Measurements from ENCODE around the gene TBXA2R. TPM values are rescaled to one million over a fixed set of nuclear protein-coding genes. Genes with fewer than 3 reads are reported as not detected.

The TBXA2R gene
- total and polyA plus RNA-seq, 2 of the 4 experiments (the other 2 are of a cell fraction): 0.36 to 2.3 TPM

- Histone ChIP-seq H4K20me1 (ENCODE audit: insufficient read depth, low read length) (peaks cover 6% of the 10 kb centered on the region; the same call in 1 of the 2 replicates), H3K27ac (ENCODE audit: insufficient read depth, low read length) (no peak overlapping the region), H2AK9ac (replicated peaks; ENCODE audit: low read depth, low read length, poor library complexity) (no peak overlapping the region), H3K27me3 (ENCODE audit: control insufficient read depth, insufficient read depth, low read length) (no peaks in the 10 kb centered on the region), H3K9me1 (ENCODE audit: insufficient read depth, low read length) (no peaks in the 10 kb centered on the region), H3K9ac (ENCODE audit: low read depth, low read length) (no peak overlapping the region), H2BK5ac (ENCODE audit: low read depth, low read length, poor library complexity, severe bottlenecking) (no peak overlapping the region), H4K8ac (ENCODE audit: low read depth in 2 of 2, low read length in 2 of 2) (no peak overlapping the region), H3K56ac (ENCODE audit: extremely low read depth, insufficient read depth, low read length) (no peak overlapping the region), H3K9me3 (ENCODE audit: control insufficient read depth, insufficient read depth, low read length) (no peaks in the 10 kb centered on the region), H4K91ac (ENCODE audit: insufficient read depth, low read depth, low read length) (no peak overlapping the region), H3K4ac (ENCODE audit: low read depth, low read length) (no peak overlapping the region), H3K4me1 (ENCODE audit: control insufficient read depth, insufficient read depth, low read length) (no peaks in the 10 kb centered on the region), H3K79me1 (ENCODE audit: low read depth in 1 of 2, low read length in 2 of 2) (no peaks in the 10 kb centered on the region; a peak in 1 of 4 replicates), H3K14ac (replicated peaks; ENCODE audit: low read depth, low read length) (no peak overlapping the region), H4K5ac (ENCODE audit: low read depth, low read length) (no peak overlapping the region), H2AK5ac (ENCODE audit: low read depth, low read length) (no peak overlapping the region), H3K4me3 (ENCODE audit: insufficient read depth, low read depth, low read length) (no peak overlapping the region), H2BK120ac (ENCODE audit: low read depth, low read length) (no peak overlapping the region), H3K4me2 (ENCODE audit: low read depth, low read length) (no peak overlapping the region), H3K36me3 (ENCODE audit: control insufficient read depth, insufficient read depth, low read length) (peaks cover 47% of the 10 kb centered on the region), H2AFZ (replicated peaks; ENCODE audit: low read length, poor library complexity) (no peak overlapping the region), H3K18ac (ENCODE audit: low read depth, low read length) (no peak overlapping the region), H2BK15ac (ENCODE audit: low read depth, low read length) (no peak overlapping the region), H2BK20ac (ENCODE audit: low read depth, low read length) (no peak overlapping the region), H3K23ac (ENCODE audit: low read depth, low read length) (no peak overlapping the region)
- TF ChIP-seq FOS (IDR thresholded peaks at IDR 0.05; ENCODE audit: low read depth, low read length) (no peak), CHD1 (IDR thresholded peaks at IDR 0.05; ENCODE audit: low read depth, low read length) (no peak), BHLHE40 (IDR thresholded peaks at IDR 0.05; ENCODE audit: low read depth, low read length) (no peak), NFE2L2 (IDR thresholded peaks at IDR 0.05; ENCODE audit: low read depth, low read length) (no peak), RCOR1 (IDR thresholded peaks at IDR 0.05; ENCODE audit: insufficient replicate concordance, low read length) (no peak), MAFK (IDR thresholded peaks at IDR 0.05; ENCODE audit: low read depth, low read length) (no peak), SMC3 (IDR thresholded peaks at IDR 0.05; ENCODE audit: low read depth, low read length) (no peak), MAZ (IDR thresholded peaks at IDR 0.05; ENCODE audit: borderline replicate concordance, low read depth, low read length) (no peak), ELK1 (IDR thresholded peaks at IDR 0.05; ENCODE audit: borderline replicate concordance, low read depth, low read length) (no peak), POLR2A (IDR thresholded peaks at IDR 0.05; ENCODE audit: low read depth, low read length) (no peak), RAD21 (IDR thresholded peaks at IDR 0.05; ENCODE audit: low read length) (no peak), RFX5 (IDR thresholded peaks at IDR 0.05; ENCODE audit: low read depth, low read length) (no peak), CEBPB (IDR thresholded peaks at IDR 0.05; ENCODE audit: low read depth, low read length) (no peak), MXI1 (IDR thresholded peaks at IDR 0.05; ENCODE audit: borderline replicate concordance, low read depth, low read length) (no peak)
- TF ChIP-seq, protein P1, sequence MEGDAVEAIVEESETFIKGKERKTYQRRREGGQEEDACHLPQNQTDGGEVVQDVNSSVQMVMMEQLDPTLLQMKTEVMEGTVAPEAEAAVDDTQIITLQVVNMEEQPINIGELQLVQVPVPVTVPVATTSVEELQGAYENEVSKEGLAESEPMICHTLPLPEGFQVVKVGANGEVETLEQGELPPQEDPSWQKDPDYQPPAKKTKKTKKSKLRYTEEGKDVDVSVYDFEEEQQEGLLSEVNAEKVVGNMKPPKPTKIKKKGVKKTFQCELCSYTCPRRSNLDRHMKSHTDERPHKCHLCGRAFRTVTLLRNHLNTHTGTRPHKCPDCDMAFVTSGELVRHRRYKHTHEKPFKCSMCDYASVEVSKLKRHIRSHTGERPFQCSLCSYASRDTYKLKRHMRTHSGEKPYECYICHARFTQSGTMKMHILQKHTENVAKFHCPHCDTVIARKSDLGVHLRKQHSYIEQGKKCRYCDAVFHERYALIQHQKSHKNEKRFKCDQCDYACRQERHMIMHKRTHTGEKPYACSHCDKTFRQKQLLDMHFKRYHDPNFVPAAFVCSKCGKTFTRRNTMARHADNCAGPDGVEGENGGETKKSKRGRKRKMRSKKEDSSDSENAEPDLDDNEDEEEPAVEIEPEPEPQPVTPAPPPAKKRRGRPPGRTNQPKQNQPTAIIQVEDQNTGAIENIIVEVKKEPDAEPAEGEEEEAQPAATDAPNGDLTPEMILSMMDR (conservative IDR thresholded peaks at IDR 0.05; ENCODE audit: low read depth, low read length): no peak
- TF ChIP-seq, protein P2, sequence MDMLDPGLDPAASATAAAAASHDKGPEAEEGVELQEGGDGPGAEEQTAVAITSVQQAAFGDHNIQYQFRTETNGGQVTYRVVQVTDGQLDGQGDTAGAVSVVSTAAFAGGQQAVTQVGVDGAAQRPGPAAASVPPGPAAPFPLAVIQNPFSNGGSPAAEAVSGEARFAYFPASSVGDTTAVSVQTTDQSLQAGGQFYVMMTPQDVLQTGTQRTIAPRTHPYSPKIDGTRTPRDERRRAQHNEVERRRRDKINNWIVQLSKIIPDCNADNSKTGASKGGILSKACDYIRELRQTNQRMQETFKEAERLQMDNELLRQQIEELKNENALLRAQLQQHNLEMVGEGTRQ (IDR thresholded peaks at IDR 0.05; ENCODE audit: low read depth, low read length): no peak
- ChIA-PET CTCF (no interaction called here), POLR2A (ENCODE audit: unreplicated experiment) (no interaction called here)
- ATAC-seq (ENCODE audit: low read depth) (no peak), DNase-seq (no peak)
- in situ Hi-C loops (cut with MboI; ENCODE audit: low sequenced_read_pairs): no loop called here
- intact Hi-C loops (cut with micrococcal nuclease): no loop called here
- WGBS, 2 experiments (ENCODE audit: extremely low coverage in 2 of 2, insufficient read length in 1 of 2): 91% methylated on average over 11 of the region's 28 CpGs; no CpG with 5 or more reads in 1 of the 2 experiments
- no TSS peak for BruUV-seq (replicated peaks)
- dilution Hi-C loops (cut with HindIII; ENCODE audit: low sequenced_read_pairs, unreplicated experiment): no loop called here
Observed at GRCh38 chr19:3643674-3644313, 37.1 kb upstream of the TBXA2R start.
